HUES6 (cell line): ENCODE results near the gene TLE3.
A peak's percentile ranks its signal among the peaks of the same experiment; 100 is the strongest.

Experiments
- H3K27ac ChIP-seq: 2 replicates; pipeline ENCODE4 v1.7.0; 2013; ENCODE audit warnings: low read depth, mild to moderate bottlenecking, low read length, inconsistent platforms
- H3K27me3 ChIP-seq: 2 replicates; pipeline ENCODE4 v1.6.1; 2013; ENCODE audit warnings: low read length; ENCODE audit not compliant: control insufficient read depth, insufficient read depth
- H3K36me3 ChIP-seq: 2 replicates; pipeline ENCODE4 v1.6.1; 2013; ENCODE audit warnings: low read length; ENCODE audit not compliant: control insufficient read depth, insufficient read depth
- H3K4me1 ChIP-seq: 2 replicates; pipeline ENCODE4 v1.6.1; 2013; ENCODE audit warnings: low read length; ENCODE audit not compliant: control insufficient read depth, insufficient read depth
- H3K4me3 ChIP-seq: 2 replicates; pipeline ENCODE4 v1.5.1; 2013; ENCODE audit warnings: low read depth, low read length
- H3K9ac ChIP-seq: one replicate; pipeline ENCODE4 v1.6.1; 2013; ENCODE audit warnings: mild to moderate bottlenecking, low read length
- H3K9me3 ChIP-seq: 2 replicates; pipeline ENCODE4 v1.6.1; 2013; ENCODE audit warnings: low read depth, low read length; ENCODE audit not compliant: control insufficient read depth, insufficient read depth

The TLE3 gene

DNA sequence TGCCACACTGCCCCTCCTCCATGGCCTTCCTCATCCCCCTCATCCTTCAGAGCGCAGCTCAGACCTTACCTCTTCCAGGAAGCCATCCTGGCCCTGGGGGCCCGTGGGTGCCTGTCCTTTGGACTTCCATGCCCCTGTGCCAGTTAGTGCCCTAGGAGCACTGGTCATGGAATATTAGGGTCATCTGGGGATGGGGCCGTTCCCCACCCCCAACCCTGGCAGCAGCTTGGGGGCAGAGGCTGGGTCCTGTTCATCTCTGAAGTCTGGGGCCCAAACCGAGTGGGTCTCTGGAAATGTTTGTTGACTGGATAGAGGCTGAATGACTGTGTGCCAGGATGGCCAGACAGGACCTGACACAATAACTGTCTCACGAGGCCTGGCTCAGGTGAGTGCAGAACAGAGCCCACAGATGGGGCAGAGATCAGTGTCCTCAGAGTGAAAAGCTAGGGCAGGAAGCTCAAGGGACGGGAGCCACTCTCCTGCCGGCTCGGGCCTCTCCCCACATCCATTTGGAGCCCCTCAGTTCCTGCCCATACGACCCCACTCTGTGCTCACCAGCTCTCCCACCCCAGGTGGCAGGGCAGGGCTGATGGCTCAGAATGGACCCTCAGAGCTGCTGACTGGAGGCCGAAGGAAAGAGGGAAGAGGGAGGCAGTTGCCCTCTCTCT is 62.5 kb downstream of the TLE3 start:
- H3K4me1 ChIP-seq: peaks cover 14% of the 10 kb centered on the region; the same call in 1 of the 2 replicates
- no peaks in the 10 kb centered on the region for H3K36me3 ChIP-seq
- no peak overlapping the region for H3K4me3 ChIP-seq
- peaks cover 9% of the 10 kb centered on the region; the same call in 1 of the 2 replicates for H3K27me3 ChIP-seq
- no peaks in the 10 kb centered on the region for H3K9me3 ChIP-seq
- no peak overlapping the region for H3K27ac ChIP-seq
- H3K9ac ChIP-seq: no peak overlapping the region

DNA sequence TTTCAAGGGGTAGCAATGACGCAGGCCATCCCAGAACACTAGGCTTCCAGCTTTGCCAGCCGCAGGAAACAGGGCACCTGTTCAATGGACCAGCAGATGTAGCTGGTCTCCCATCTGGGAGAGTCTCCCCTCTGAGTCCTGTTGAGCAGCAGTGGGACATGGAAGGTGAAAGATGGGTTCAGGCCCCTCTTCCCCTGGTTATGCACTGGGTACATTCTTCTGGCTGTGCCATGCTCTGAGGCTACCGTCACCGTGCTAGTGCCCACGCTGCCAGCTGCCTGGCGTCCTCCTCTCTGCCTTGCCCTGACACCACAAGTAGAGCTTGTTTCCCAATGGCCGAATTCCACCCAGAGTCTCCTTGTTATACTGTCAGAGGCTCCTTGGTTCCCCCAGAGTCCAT is 63.1 kb downstream of the TLE3 start:
- H3K27me3 ChIP-seq: peaks cover 9% of the 10 kb centered on the region; the same call in 1 of the 2 replicates
- H3K9ac ChIP-seq: no peak overlapping the region
- H3K4me3 ChIP-seq: no peak overlapping the region
- no peak overlapping the region for H3K27ac ChIP-seq
- peaks cover 14% of the 10 kb centered on the region; the same call in 1 of the 2 replicates for H3K4me1 ChIP-seq
- no peaks in the 10 kb centered on the region for H3K36me3 ChIP-seq
- no peaks in the 10 kb centered on the region for H3K9me3 ChIP-seq

DNA sequence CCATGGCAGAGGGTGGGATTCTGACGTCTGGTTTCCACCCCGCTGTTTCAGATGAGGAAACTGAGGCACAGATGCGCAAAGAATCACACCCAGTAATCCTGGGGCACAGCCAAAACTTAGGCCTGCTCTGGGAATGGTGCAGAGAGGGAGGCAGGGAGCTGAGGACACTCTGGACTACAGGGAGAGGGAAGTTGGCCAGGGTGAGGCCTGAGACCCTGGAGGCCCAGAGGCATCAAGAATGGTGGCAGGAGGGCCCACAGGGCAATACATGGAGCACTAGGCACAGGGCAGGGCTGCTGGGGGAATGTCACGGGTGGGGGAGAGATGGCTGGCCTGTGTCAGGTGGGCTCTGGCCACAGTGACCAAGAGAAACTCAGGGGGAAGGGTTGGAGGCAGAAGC is 63.6 kb downstream of the TLE3 start:
- peaks cover 14% of the 10 kb centered on the region; the same call in 1 of the 2 replicates for H3K4me1 ChIP-seq
- H3K4me3 ChIP-seq: no peak overlapping the region
- H3K27ac ChIP-seq: no peak overlapping the region
- H3K36me3 ChIP-seq: no peaks in the 10 kb centered on the region
- H3K9me3 ChIP-seq: no peaks in the 10 kb centered on the region
- peaks cover 9% of the 10 kb centered on the region; the same call in 1 of the 2 replicates for H3K27me3 ChIP-seq
- H3K9ac ChIP-seq: peak overlapping the region; percentile 2

DNA sequence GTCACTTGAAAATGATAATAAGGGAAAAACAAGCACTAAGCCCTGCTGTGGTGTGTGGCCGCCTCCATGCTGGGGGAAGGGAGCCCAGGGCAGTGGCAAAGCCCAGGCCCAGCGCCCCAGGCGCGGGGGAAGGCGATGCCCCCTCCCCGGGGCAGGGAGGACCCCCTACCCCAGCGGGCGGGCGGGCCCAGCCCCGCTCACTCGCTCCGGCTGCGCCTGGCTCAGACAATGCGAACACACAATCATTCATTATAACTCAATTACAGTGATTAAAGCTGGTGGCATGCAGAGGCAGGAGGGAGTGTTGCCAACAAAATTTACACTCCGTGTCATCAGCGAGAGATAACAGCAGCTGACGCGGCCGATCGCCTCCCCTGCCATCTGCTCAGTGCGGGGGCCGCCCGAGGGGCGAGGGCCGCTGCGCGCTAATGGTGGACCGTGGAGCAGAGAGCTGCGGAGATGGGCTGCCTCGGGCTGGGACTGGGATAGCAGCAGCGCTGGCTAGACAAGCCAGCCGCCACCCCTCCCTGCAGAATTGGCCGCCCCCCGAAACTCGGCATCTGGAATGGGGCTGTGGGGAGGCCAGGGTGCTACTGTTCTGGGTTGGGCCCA is 64.1 kb downstream of the TLE3 start:
- H3K9ac ChIP-seq: peak overlapping the region; percentile 2
- H3K36me3 ChIP-seq: no peaks in the 10 kb centered on the region
- H3K4me1 ChIP-seq: peaks cover 14% of the 10 kb centered on the region; the same call in 1 of the 2 replicates
- peak overlapping the region; percentile 13; the same call in 1 of the 2 replicates for H3K4me3 ChIP-seq
- H3K27ac ChIP-seq: no peak overlapping the region
- peaks cover 9% of the 10 kb centered on the region; the same call in 1 of the 2 replicates for H3K27me3 ChIP-seq
- H3K9me3 ChIP-seq: no peaks in the 10 kb centered on the region

DNA sequence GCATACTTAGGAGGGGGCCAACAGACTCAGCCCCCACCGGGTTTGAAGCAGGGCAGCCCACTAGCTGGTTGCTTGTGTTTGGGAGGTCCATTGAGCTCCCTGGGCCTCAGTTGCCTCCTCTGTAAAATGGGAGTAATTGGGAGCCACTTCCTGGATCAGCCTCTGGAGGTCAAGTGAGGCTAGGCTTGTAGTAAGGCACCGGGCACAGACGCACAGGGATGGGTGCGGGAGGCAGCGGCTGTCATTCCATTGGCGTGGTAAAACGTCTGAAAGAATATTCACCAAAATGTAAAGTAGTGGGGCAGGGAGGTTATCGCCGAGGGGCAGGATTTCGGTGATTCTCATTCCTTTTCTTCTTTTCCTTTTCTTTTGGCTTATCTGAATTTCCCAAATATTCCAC is 64.6 kb downstream of the TLE3 start:
- Histone ChIP-seq H3K36me3 (no peaks in the 10 kb centered on the region), H3K4me1 (peaks cover 14% of the 10 kb centered on the region; the same call in 1 of the 2 replicates), H3K9me3 (no peaks in the 10 kb centered on the region), H3K9ac (no peak overlapping the region), H3K27ac (no peak overlapping the region), H3K27me3 (peaks cover 9% of the 10 kb centered on the region; the same call in 1 of the 2 replicates), H3K4me3 (peak overlapping the region; percentile 13; the same call in 1 of the 2 replicates)

DNA sequence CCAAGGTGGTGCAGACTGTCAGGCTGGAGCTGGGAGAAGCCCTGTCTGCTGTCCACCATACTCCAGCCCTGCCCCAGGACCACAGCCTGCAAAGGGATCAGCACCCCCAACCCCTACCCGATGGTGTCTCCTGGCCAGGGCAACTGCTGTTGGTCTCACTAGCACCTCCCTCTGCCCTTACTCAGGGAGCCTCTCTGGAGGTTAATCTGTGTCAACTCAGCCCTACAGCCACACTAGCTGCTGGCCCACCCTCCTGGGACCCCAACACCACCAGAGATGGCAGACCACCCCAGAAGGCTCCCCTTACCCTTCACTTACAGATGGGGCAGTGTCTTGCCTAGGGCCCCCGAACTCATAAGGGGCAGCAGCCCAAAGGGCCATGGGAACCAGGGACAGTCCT is 65.2 kb downstream of the TLE3 start:
- H3K27me3 ChIP-seq: peaks cover 9% of the 10 kb centered on the region; the same call in 1 of the 2 replicates
- no peaks in the 10 kb centered on the region for H3K36me3 ChIP-seq
- H3K27ac ChIP-seq: no peak overlapping the region
- H3K9me3 ChIP-seq: no peaks in the 10 kb centered on the region
- H3K9ac ChIP-seq: no peak overlapping the region
- H3K4me1 ChIP-seq: peaks cover 14% of the 10 kb centered on the region; the same call in 1 of the 2 replicates
- H3K4me3 ChIP-seq: no peak overlapping the region

DNA sequence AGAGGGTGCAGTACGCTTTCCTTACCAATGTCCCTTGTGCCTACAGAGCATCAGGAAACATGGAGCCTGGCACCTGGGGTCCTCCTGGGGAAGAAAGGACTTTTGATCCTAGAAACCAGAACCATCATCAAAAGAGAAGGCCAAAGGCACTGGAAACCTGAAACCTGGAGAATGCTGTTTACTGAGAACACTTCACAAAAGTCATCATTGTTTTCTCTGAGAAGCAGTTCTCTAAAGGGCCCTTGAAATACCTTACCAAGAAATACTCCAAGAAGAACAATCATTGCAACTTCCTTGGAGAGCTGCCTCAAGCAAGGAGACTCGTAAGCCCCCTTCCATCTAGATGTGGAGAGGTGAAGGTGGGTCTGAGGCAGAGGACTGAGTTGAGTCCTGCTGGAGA is 66.0 kb downstream of the TLE3 start:
- H3K27ac ChIP-seq: no peak overlapping the region
- H3K27me3 ChIP-seq: peaks cover 9% of the 10 kb centered on the region; the same call in 1 of the 2 replicates
- H3K9ac ChIP-seq: no peak overlapping the region
- no peak overlapping the region for H3K4me3 ChIP-seq
- H3K36me3 ChIP-seq: no peaks in the 10 kb centered on the region
- H3K9me3 ChIP-seq: no peaks in the 10 kb centered on the region
- H3K4me1 ChIP-seq: peaks cover 14% of the 10 kb centered on the region; the same call in 1 of the 2 replicates

DNA sequence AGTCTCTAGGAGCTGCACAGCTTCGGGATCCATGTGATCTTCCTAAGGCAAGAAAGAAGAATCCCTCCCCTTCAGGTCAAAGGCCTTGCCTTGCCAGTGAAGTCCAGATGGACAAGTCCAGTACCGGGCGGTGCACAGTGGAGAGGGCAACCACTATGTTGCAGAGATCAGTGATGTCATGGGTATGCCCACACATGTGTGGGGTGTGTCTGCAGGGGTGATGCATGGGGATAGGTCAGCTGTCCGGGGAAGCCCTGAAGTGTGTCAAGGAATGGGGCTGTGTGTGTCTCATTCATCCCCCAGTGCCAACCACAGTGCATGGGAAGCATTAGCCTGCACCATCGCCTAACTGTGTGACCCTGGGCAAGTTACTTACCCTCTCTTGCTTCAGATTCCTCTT is 66.5 kb downstream of the TLE3 start:
- Histone ChIP-seq H3K36me3 (no peaks in the 10 kb centered on the region), H3K9me3 (no peaks in the 10 kb centered on the region), H3K4me1 (peaks cover 11% of the 10 kb centered on the region; the same call in 1 of the 2 replicates), H3K27ac (no peak overlapping the region), H3K27me3 (peaks cover 9% of the 10 kb centered on the region; the same call in 1 of the 2 replicates), H3K4me3 (no peak overlapping the region), H3K9ac (no peak overlapping the region)

DNA sequence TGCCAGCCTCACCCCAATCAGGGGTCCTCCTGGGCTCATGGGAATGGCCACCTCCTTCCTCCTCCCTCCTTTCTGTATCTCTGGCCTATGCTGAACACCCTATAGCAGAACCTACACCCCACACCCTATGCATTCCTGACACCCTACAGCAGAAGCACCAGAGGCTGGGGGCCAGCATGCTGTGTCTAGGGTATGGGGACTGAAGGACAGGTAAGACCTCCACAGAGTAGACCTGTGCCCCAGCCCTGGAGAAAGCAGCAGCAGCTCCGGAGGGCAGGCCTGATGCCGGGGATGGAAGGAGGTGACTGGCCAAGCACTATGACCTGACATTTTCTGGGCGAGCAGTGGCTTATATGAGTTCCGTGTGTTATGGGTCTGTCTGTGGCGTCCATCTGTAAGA is 66.9 kb downstream of the TLE3 start:
- Histone ChIP-seq H3K9ac (no peak overlapping the region), H3K9me3 (no peaks in the 10 kb centered on the region), H3K4me3 (no peak overlapping the region), H3K36me3 (no peaks in the 10 kb centered on the region), H3K27ac (no peak overlapping the region), H3K4me1 (peaks cover 11% of the 10 kb centered on the region; the same call in 1 of the 2 replicates), H3K27me3 (peaks cover 9% of the 10 kb centered on the region; the same call in 1 of the 2 replicates)

DNA sequence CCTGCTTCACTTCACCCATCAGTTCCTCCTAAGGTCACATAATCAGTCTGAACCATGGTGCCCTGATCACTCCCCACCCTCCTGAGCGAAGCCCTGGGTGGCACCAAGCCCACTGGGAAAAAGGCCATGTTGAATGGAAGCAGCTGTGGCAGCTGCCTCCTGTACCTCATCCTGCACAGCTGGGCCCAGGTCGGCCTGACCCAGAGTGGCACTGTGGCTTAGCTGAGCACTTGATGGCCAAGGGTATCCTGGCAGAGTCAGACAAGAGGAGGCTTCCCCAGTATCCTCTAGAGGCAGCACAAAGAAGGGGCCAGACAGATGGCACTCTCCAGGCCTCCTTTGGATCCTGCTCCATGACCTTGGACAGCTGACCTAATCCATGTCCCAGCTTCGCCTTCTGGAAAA is 68.4 kb downstream of the TLE3 start:
- Histone ChIP-seq H3K9ac (no peak overlapping the region), H3K4me1 (peaks cover 22% of the 10 kb centered on the region), H3K9me3 (no peaks in the 10 kb centered on the region), H3K36me3 (no peaks in the 10 kb centered on the region), H3K27ac (no peak overlapping the region), H3K4me3 (no peak overlapping the region), H3K27me3 (peaks cover 12% of the 10 kb centered on the region; the same call in 1 of the 2 replicates)

DNA sequence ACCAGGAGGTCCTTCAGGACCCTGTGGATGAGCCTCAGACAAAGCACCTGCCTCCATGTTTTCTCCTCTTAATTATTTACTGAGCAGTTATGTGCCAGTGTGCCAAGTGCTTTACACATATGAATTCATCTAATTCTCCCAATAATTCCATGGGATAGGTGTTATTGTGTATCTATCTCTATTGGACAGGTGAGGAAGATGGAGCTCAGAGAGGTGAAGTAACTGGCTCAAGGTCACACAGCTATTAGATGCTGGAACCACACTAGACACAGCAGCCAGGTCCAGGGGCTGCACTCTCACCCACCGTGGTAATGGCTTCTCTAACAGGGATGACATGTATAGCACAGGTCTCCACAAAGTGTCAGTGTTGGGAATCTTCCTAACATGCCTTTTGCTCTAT is 70.2 kb downstream of the TLE3 start:
- no peaks in the 10 kb centered on the region for H3K9me3 ChIP-seq
- H3K4me1 ChIP-seq: peaks cover 25% of the 10 kb centered on the region
- H3K27me3 ChIP-seq: peaks cover 8% of the 10 kb centered on the region; the same call in 1 of the 2 replicates
- no peak overlapping the region for H3K9ac ChIP-seq
- H3K36me3 ChIP-seq: no peaks in the 10 kb centered on the region
- H3K4me3 ChIP-seq: no peak overlapping the region
- no peak overlapping the region for H3K27ac ChIP-seq
